Gastrocnemius medialis (tissue), 4 donors: ENCODE results near the gene C7orf25. TPM values are rescaled to one million over a fixed set of nuclear protein-coding genes. Genes with fewer than 3 reads are reported as not detected.

ENCODE experiments used
- ATAC-seq, 2 donors: fragments of 150-250 bp; one replicate each; pipeline ENCODE4 v1.9.1; 2016
- DNase-seq, 2 donors: peaks; one replicate each; pipeline ENCODE4 v3.0.0-alpha.2; 2019
- H3K27ac ChIP-seq, 4 donors: fragments of 200-600 bp; sonication (generic); 1 replicate in 1 of 4; 2 replicates in 3 of 4; pipeline ENCODE4 v1.5.1; 2016 to 2018; ENCODE audit warnings: mild to moderate bottlenecking in 2 of 4, moderate library complexity in 1 of 4
- H3K27me3 ChIP-seq, 3 donors: fragments of 200-600 bp; sonication (generic) in 2 of 3; 1 replicate in 1 of 3; 2 replicates in 2 of 3; pipeline versions ENCODE4 v1.5.1 to v1.6.0; 2016 to 2019; ENCODE audit warnings: mild to moderate bottlenecking in 1 of 3, moderate library complexity in 1 of 3
- H3K36me3 ChIP-seq, 2 donors: fragments of 200-600 bp; sonication (generic) in 1 of 2; one replicate each; pipeline ENCODE4 v1.5.1; 2017 to 2018
- H3K4me1 ChIP-seq, 2 donors: fragments of 200-600 bp; sonication (generic) in 1 of 2; one replicate each; pipeline ENCODE4 v1.5.1; 2016 to 2017; ENCODE audit warnings: mild to moderate bottlenecking in 2 of 2
- H3K4me3 ChIP-seq, 4 donors: fragments of 200-600 bp; sonication (generic) in 3 of 4; 1 replicate in 1 of 4; 2 replicates in 3 of 4; pipeline ENCODE4 v1.5.1; 2016 to 2019; ENCODE audit warnings: mild to moderate bottlenecking in 2 of 4
- H3K9me3 ChIP-seq, 3 donors: fragments of 200-600 bp; sonication (generic) in 2 of 3; 1 replicate in 1 of 3; 2 replicates in 2 of 3; pipeline ENCODE4 v1.5.1; 2016 to 2019
- POLR2A ChIP-seq, 2 donors: fragments of 450-650 bp; IDR thresholded peaks; one replicate each; pipeline ENCODE4 v1.6.1; 2017; ENCODE audit warnings: antibody characterized with exemption in 2 of 2, mild to moderate bottlenecking in 2 of 2, moderate library complexity in 2 of 2
- in situ Hi-C, 4 donors: fragments of 200-750 bp; cut with MboI; loops; one replicate each; pipeline versions ENCODE4 v1.15.0 to v1.8.0; 2017; ENCODE audit warnings: low sequenced_read_pairs in 4 of 4
- intact Hi-C: fragments of 100-400 bp; cut with DNase I; formaldehyde crosslinking; loops from one replicate; pipeline ENCODE4 v1.15.1; 2023; ENCODE audit warnings: low total_unique reads
- total RNA-seq, 4 donors: library from RNA; depleted of rRNA; stranded (reverse); fragments of >200 nt; gene quantifications; one replicate each; pipeline versions ENCODE4 v1.1.0 to v1.2.3, GENCODE V29; 2016
- TF ChIP-seq, protein P1 (sequence below), 5 experiments: fragments of 450-650 bp in 3 of 5; fragments of 200-600 bp in 2 of 5; sonication (generic) in 2 of 5; IDR thresholded peaks in 4 of 5; conservative IDR thresholded peaks in 1 of 5; 1 replicate in 4 of 5; 2 replicates in 1 of 5; pipeline ENCODE4 v1.5.1; 2016 to 2019; ENCODE audit warnings: antibody characterized with exemption in 5 of 5, mild to moderate bottlenecking in 3 of 5, moderate library complexity in 3 of 5

C7orf25 gene
- total RNA-seq, 4 donors from 2014 or later = 4.6 to 13.5 (median 8.0) TPM

- no peak overlapping the region for H3K27ac ChIP-seq
These were observed 43.4 kb downstream of the C7orf25 start for GRCh38 chr7:42868480-42868879.

More at GRCh38 chr7:42868480-42868879, 43.4 kb downstream of the C7orf25 start:
- in situ Hi-C loops = no loop called here
- ATAC-seq (no peak), DNase-seq (no peak)
- intact Hi-C loops = no loop called here
- Histone ChIP-seq H3K9me3 (no peaks in the 10 kb centered on the region), H3K4me1 (no peaks in the 10 kb centered on the region), H3K36me3 (no peaks in the 10 kb centered on the region), H3K4me3 (no peak overlapping the region), H3K27me3 (no peaks in the 10 kb centered on the region)
- TF ChIP-seq POLR2A (IDR thresholded peaks at IDR 0.05) = no peak
- TF ChIP-seq, protein P1, sequence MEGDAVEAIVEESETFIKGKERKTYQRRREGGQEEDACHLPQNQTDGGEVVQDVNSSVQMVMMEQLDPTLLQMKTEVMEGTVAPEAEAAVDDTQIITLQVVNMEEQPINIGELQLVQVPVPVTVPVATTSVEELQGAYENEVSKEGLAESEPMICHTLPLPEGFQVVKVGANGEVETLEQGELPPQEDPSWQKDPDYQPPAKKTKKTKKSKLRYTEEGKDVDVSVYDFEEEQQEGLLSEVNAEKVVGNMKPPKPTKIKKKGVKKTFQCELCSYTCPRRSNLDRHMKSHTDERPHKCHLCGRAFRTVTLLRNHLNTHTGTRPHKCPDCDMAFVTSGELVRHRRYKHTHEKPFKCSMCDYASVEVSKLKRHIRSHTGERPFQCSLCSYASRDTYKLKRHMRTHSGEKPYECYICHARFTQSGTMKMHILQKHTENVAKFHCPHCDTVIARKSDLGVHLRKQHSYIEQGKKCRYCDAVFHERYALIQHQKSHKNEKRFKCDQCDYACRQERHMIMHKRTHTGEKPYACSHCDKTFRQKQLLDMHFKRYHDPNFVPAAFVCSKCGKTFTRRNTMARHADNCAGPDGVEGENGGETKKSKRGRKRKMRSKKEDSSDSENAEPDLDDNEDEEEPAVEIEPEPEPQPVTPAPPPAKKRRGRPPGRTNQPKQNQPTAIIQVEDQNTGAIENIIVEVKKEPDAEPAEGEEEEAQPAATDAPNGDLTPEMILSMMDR (IDR thresholded peaks at IDR 0.05 in 4 of 5, conservative IDR thresholded peaks at IDR 0.05 in 1 of 5) = no peak

Other genes with a start within 250 kb of the C7orf25 start
- 100 to 1,000 TPM; 178 to 246 (median 209) TPM for gene PSMA2, start 20.1 kb upstream of the C7orf25 start, total RNA-seq
- 10 to 100 TPM; 42.6 to 59.2 (median 56.8) TPM for gene MRPL32, start 20.3 kb upstream of the C7orf25 start, total RNA-seq
- gene HECW1, start 200.6 kb upstream of the C7orf25 start, total RNA-seq = 1 to 10 TPM; 1.2 to 3.9 (median 2.0) TPM